OCI-M1 (cell line): ENCODE measurements around the gene CA10.

Experiments
- DNase-seq: peaks from one replicate; lab custom pipeline; 2025; lab: John Stamatoyannopoulos, UW

CA10 gene

GRCh38 chr17:51817117-51817516 lies 341.4 kb downstream of the CA10 start:
- DNase-seq: no peak

GRCh38 chr17:51815097-51815496 lies 343.4 kb downstream of the CA10 start:
- no peak for DNase-seq

- no peak for DNase-seq
These were observed 344.0 kb downstream of the CA10 start for GRCh38 chr17:51814521-51814920.

- DNase-seq: no peak
These were observed 344.7 kb downstream of the CA10 start for GRCh38 chr17:51813784-51814174.

- DNase-seq: no peak
These were observed 345.3 kb downstream of the CA10 start for GRCh38 chr17:51813140-51813783.

GRCh38 chr17:51807460-51807859 lies 351.1 kb downstream of the CA10 start:
- no peak for DNase-seq

- DNase-seq: no peak
These were observed 352.7 kb downstream of the CA10 start for GRCh38 chr17:51805765-51806164.

GRCh38 chr17:51805185-51805584 lies 353.3 kb downstream of the CA10 start:
- DNase-seq: no peak

GRCh38 chr17:51803161-51803560 lies 355.4 kb downstream of the CA10 start:
- DNase-seq: no peak

- DNase-seq: no peak
These were observed 356.0 kb downstream of the CA10 start for GRCh38 chr17:51802544-51802943.

GRCh38 chr17:51801626-51802025 lies 356.9 kb downstream of the CA10 start:
- DNase-seq: no peak

GRCh38 chr17:51799981-51800380 lies 358.5 kb downstream of the CA10 start:
- DNase-seq: no peak

- DNase-seq: no peak
These were observed 359.3 kb downstream of the CA10 start for GRCh38 chr17:51799240-51799639.

GRCh38 chr17:51797150-51797549 lies 361.4 kb downstream of the CA10 start:
- DNase-seq: no peak

- no peak for DNase-seq
These were observed 362.5 kb downstream of the CA10 start for GRCh38 chr17:51796026-51796425.

GRCh38 chr17:51795401-51795800 lies 363.1 kb downstream of the CA10 start:
- DNase-seq: no peak

- DNase-seq: no peak
These were observed 364.0 kb downstream of the CA10 start for GRCh38 chr17:51794466-51794865.

- DNase-seq: no peak
These were observed 364.8 kb downstream of the CA10 start for GRCh38 chr17:51793686-51794085.

- no peak for DNase-seq
These were observed 379.7 kb downstream of the CA10 start for GRCh38 chr17:51778842-51779241.

GRCh38 chr17:51770027-51770759 lies 388.3 kb downstream of the CA10 start:
- no peak for DNase-seq

GRCh38 chr17:51769231-51769630 lies 389.3 kb downstream of the CA10 start:
- no peak for DNase-seq

GRCh38 chr17:51768706-51769105 lies 389.8 kb downstream of the CA10 start:
- no peak for DNase-seq

GRCh38 chr17:51767287-51767686 lies 391.2 kb downstream of the CA10 start:
- DNase-seq: no peak
